ENCODE results near the gene HMCN1. TPM values are rescaled to one million over a fixed set of nuclear protein-coding genes. Genes with fewer than 3 reads are reported as not detected.
"Not testable (repeated sequence)": the region's sequence is repeated elsewhere in the genome, so short reads cannot be mapped to it uniquely, and the experiment has no call there.

HMCN1 gene
- total RNA-seq, 1 experiment from 2014 or later = under 0.01 TPM

- no peaks in the 10 kb centered on the region for H3K27me3 ChIP-seq
- peaks cover 4% of the 10 kb centered on the region for H3K9me3 ChIP-seq
- no peak for DNase-seq
- no peaks in the 10 kb centered on the region for H3K36me3 ChIP-seq
- no peak overlapping the region for H3K4me3 ChIP-seq
Measured at GRCh38 chr1:186207391-186208085, 473.3 kb downstream of the HMCN1 start.

- H3K27me3 ChIP-seq = no peaks in the 10 kb centered on the region; the same call in 1 of the 2 replicates
- H3K36me3 ChIP-seq = no peaks in the 10 kb centered on the region
- no peak for DNase-seq
- no peak overlapping the region for H3K4me3 ChIP-seq
- H3K9me3 ChIP-seq = peaks cover 4% of the 10 kb centered on the region
Measured at GRCh38 chr1:186208405-186209129, 474.4 kb downstream of the HMCN1 start.

DNA sequence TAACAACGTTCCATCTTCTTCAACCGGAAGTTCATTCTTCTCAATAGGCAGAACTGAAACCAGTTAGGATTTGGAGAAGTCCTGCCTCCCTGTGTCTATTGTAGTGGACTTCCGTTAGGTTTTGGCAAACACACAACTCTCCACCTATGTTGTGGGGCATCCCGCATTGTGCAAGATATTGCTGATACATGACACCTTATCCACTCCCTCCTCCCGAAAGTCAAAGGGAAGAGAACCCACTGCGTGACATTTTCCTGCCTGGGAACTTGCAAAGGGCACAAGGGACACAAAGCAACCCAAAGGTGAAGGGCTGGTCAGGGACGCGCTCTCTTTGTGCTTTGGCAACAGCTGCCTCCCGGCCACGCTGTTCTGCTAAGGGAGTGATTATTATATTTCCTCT, 476.1 kb downstream of the HMCN1 start:
- no peaks in the 10 kb centered on the region; the same call in 1 of the 2 replicates for H3K27me3 ChIP-seq
- H3K4me3 ChIP-seq = no peak overlapping the region
- peaks cover 4% of the 10 kb centered on the region for H3K9me3 ChIP-seq
- no peaks in the 10 kb centered on the region for H3K36me3 ChIP-seq
- no peak for DNase-seq

DNA sequence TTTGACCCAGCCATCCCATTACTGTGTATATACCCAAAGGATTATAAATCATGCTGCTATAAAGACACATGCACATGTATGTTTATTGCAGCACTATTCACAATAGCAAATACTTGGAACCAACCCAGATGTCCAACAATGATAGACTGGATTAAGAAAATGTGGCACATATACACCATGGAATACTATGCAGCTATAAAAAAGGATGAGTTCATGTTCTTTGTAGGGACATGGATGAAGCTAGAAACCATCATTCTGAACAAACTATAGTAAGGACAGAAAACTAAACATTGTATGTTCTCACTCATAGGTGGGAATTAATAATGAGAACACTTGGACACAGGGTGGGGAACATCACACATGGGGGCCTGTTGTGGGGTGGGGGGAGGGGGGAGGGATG, 477.4 kb downstream of the HMCN1 start:
- not testable (repeated sequence) for H3K36me3 ChIP-seq, DNase-seq, H3K9me3 ChIP-seq, H3K27me3 ChIP-seq, H3K4me3 ChIP-seq

DNA sequence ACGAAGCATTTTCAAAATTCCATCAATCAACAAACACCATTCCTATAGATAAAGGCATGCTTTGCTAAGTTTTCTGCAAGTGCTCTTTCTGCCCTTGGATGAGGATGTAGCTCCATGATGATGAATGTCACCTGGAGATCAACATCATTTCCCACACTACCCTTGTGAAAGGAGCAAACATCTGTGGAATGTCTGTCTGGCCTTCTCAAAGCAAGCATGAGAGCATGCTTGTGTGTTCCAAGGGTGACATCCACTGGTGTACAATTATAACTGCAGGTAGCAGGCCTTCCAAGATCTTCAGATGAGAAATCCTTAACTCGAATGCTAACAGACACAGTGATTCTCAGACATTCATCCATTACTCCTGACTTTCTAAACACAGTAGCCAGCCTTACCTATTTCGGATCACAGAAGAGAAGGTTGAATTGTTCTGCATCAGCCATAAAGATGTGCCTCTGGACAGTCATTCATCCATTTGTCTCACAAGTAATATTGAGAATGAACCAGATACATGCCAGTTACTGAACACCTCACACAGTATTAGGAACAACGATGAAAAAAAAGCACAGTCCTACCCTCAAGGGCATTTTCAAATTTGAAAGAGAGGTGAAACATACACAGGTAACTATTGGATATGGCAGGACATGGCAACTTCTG, 478.5 kb downstream of the HMCN1 start:
- peaks cover 4% of the 10 kb centered on the region for H3K9me3 ChIP-seq
- H3K27me3 ChIP-seq = no peaks in the 10 kb centered on the region; the same call in 1 of the 2 replicates
- H3K36me3 ChIP-seq = no peaks in the 10 kb centered on the region
- DNase-seq = peak; percentile 46
- H3K4me3 ChIP-seq = no peak overlapping the region

DNA sequence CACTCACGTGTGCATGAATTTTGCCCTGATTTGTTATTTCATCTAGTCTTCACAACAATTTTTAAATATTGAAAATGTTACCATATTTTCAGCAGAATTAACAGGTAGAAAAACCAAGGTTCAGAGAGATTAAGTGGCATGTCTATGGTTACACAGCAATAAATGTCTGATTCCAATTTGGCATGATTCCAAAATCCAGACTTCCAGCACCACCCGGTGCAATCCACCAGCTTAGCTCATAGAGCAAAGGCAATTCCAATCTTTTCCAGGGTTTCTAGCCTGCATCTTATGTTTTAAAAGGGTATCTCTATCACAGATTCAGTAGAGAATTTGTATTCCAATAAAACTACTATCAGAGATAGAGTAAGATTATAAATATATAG, 479.0 kb downstream of the HMCN1 start:
- Histone ChIP-seq H3K9me3 (peaks cover 4% of the 10 kb centered on the region), H3K27me3 (no peaks in the 10 kb centered on the region; the same call in 1 of the 2 replicates), H3K36me3 (no peaks in the 10 kb centered on the region), H3K4me3 (no peak overlapping the region)
- no peak for DNase-seq

DNA sequence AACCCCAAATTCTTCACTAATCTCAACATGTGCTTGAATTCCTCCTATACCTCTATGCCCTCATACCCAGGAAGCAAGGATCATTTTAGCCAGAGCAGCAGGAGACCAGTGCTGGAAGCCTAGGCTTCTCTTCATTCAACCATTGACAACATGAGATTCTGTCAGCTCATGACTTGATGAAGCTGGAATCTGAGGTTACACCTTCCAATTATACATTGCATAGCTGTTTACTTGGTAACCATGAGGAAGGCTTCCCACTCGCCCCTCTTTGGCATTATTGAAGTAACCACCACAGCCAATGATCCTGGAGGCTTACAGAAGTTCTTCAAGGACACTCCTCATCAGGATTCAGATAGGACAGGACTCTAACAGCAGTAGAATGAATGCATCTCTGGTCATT, 480.6 kb downstream of the HMCN1 start:
- no peak for DNase-seq
- Histone ChIP-seq H3K9me3 (no peaks in the 10 kb centered on the region), H3K36me3 (no peaks in the 10 kb centered on the region), H3K27me3 (no peaks in the 10 kb centered on the region; the same call in 1 of the 2 replicates), H3K4me3 (no peak overlapping the region)

DNA sequence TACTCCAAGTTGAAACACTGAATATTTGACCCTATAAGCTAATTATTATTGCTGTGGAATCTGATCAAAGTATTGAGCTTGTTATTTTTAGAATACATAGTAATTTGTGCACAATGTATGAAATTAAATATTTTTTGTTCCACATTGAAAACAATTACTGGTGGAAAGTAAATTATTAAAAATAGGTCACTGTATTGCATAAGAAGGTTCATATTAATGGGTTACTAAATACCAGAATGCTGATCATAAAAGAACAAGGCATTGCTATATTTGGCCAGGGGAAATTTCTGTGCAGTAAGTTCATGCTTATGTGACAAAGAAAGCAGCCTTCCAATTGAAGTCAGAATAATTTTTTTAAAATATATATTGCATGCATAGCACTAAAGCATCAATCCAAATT, 481.4 kb downstream of the HMCN1 start:
- Histone ChIP-seq H3K4me3 (no peak overlapping the region), H3K27me3 (no peaks in the 10 kb centered on the region; the same call in 1 of the 2 replicates), H3K36me3 (no peaks in the 10 kb centered on the region), H3K9me3 (no peaks in the 10 kb centered on the region)
- DNase-seq = no peak

DNA sequence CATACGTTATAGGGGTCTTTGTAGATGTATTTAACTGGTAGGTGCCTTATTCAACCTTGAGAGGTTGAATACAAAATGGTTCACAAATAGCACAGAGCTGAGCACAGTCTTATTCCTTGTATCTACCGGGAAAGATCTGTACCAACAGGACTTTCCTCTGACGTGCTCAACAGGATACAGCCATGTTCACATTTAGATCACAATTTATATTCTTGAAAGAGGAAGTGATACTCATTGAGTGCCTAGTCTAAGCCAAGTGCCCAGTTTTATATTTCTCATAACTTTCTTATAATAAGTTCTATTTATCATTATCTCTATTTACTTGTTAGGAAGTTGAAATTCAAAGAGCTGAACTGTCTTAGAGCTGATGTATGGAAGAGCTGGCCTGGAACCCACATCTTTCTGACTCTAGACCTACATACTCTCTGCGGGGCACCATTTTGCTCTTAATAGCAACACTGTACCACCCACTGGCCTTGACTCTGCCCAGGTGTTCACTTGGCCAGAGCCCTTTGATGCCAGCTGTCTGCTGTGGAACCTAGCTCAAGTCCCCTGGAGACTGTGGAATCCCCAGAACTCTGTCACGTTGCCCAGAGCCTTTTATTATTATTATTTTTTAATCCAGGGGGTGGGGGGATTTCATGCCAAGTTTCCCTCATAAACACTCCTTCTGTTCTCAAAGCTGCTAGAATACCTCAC, 484.6 kb downstream of the HMCN1 start:
- no peak for DNase-seq
- Histone ChIP-seq H3K9me3 (no peaks in the 10 kb centered on the region; the same call in 1 of the 2 replicates), H3K4me3 (no peak overlapping the region), H3K27me3 (no peaks in the 10 kb centered on the region; the same call in 1 of the 2 replicates), H3K36me3 (no peaks in the 10 kb centered on the region)

GRCh38 chr1:186220067-186220466, 485.9 kb downstream of the HMCN1 start:
- Histone ChIP-seq H3K27me3 (no peaks in the 10 kb centered on the region), H3K9me3 (no peaks in the 10 kb centered on the region; the same call in 1 of the 2 replicates), H3K4me3 (no peak overlapping the region), H3K36me3 (no peaks in the 10 kb centered on the region)
- no peak for DNase-seq

- Histone ChIP-seq H3K27me3 (no peaks in the 10 kb centered on the region), H3K36me3 (no peaks in the 10 kb centered on the region), H3K9me3 (no peaks in the 10 kb centered on the region; the same call in 1 of the 2 replicates), H3K4me3 (no peak overlapping the region)
- DNase-seq = no peak
Measured at GRCh38 chr1:186220911-186221310, 486.7 kb downstream of the HMCN1 start.

DNA sequence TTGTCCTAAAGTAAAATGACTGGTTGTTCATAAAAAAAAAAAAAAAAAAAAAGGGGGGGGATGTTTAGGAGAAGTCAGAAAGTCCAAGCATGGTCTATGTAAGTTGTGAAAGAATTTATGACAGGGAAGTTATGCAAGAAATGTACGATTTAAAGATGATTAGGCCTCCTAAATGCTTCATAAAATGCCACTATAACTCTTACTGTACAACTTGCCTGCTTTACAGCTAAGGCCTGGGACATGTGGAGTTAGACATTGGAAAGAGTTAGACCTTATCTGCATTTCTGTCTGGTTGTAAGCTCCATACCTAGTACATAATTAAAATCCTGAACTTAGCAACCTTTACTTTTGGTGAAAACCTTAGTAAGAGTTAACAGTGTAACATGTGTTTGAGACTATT, 490.9 kb downstream of the HMCN1 start:
- H3K27me3 ChIP-seq = no peaks in the 10 kb centered on the region; the same call in 1 of the 2 replicates
- no peaks in the 10 kb centered on the region for H3K36me3 ChIP-seq
- no peaks in the 10 kb centered on the region; the same call in 1 of the 2 replicates for H3K9me3 ChIP-seq
- H3K4me3 ChIP-seq = no peak overlapping the region
- DNase-seq = no peak

DNA sequence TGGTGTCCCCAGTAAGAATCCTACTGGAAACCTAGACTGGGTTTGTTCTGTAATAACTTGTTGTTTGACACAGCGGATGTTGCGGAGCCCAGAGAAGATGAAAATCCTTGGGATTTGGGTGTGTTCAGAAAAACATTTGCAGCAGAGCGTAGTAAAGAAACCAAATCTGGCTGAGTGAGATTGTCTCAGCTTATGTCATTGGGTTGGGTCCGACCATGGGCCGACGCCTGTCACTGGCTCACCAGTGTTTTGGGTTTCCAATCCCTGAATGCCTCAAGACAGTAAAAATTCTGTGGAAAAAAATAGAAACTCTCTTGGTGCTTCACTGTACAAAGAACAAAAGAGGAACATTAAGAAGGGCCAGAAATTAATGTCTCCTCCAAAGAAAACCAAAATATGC, 494.6 kb downstream of the HMCN1 start:
- Histone ChIP-seq H3K4me3 (no peak overlapping the region), H3K36me3 (no peaks in the 10 kb centered on the region), H3K9me3 (no peaks in the 10 kb centered on the region), H3K27me3 (no peaks in the 10 kb centered on the region; the same call in 1 of the 2 replicates)
- DNase-seq = no peak

GRCh38 chr1:186231861-186232436, 497.8 kb downstream of the HMCN1 start:
- H3K27me3 ChIP-seq = no peaks in the 10 kb centered on the region; the same call in 1 of the 2 replicates
- H3K36me3 ChIP-seq = no peaks in the 10 kb centered on the region
- DNase-seq = no peak
- H3K9me3 ChIP-seq = no peaks in the 10 kb centered on the region
- no peak overlapping the region for H3K4me3 ChIP-seq

GRCh38 chr1:186234976-186235686, 500.9 kb downstream of the HMCN1 start:
- H3K9me3 ChIP-seq = no peaks in the 10 kb centered on the region
- no peaks in the 10 kb centered on the region for H3K36me3 ChIP-seq
- no peaks in the 10 kb centered on the region for H3K27me3 ChIP-seq
- DNase-seq = no peak
- no peak overlapping the region for H3K4me3 ChIP-seq

- H3K4me3 ChIP-seq = no peak overlapping the region
Measured at GRCh38 chr1:186235696-186236095, 501.5 kb downstream of the HMCN1 start.

More at GRCh38 chr1:186235696-186236095, 501.5 kb downstream of the HMCN1 start:
- Histone ChIP-seq H3K27me3 (no peaks in the 10 kb centered on the region), H3K36me3 (no peaks in the 10 kb centered on the region), H3K9me3 (no peaks in the 10 kb centered on the region)
- DNase-seq = no peak
